ENCODE data around the gene HLA-F.

HLA-F gene

GRCh38 chr6:29749668-29750067 is 26.4 kb downstream of the HLA-F start (continued):
- TF ChIP-seq ZNF280D (tag by site-specific recombination; IDR thresholded peaks at IDR 0.05) (no peak), TSHZ1 (tag by site-specific recombination; IDR thresholded peaks at IDR 0.05; ENCODE audit: borderline replicate concordance) (no peak), BCL11B (tag by site-specific recombination; IDR thresholded peaks at IDR 0.05; ENCODE audit: low read depth) (0 out of 2 replicates have a peak, but pooled peaks have one; percentile 13), ZNF140 (tag by site-specific recombination; IDR thresholded peaks at IDR 0.05) (no peak), ZNF76 (tag by site-specific recombination; IDR thresholded peaks at IDR 0.05; ENCODE audit: borderline replicate concordance, low read depth) (no peak), HIC1 (tag by site-specific recombination; IDR thresholded peaks at IDR 0.05) (no peak)

DNA sequence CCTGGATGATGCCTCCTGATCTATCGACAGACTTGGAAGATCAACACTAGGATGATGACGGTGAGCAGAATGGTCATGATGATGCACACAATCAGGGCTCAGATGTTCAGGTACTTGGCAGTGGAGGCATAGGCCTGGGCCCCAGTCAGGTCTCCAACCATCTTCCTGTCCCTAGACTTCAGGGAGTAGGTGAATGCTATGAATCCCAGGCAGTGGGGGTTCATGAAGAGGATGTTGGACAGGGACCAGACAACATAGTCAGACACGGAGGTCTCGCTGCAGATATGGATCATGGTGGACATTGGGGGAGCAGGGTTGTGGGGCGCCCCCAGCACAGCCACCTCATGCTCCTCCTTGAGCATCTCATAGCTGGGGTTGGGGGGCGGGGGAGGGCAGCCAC is 27.5 kb downstream of the HLA-F start:
- CTCF ChIA-PET, result interaction anchor here (0.6 to 8.9 kb wide), 9 partner anchors 16 to 418 kb away, joined by 3 to 127 read pairs (median 7); partner anchors contain the start of gene MOG

GRCh38 chr6:29751480-29751879 is 28.2 kb downstream of the HLA-F start:
- no peaks in the 10 kb centered on the region for H3K9me3 ChIP-seq (ENCODE audit: control insufficient read depth, insufficient read depth, low read depth, low read length)
- CTCF ChIA-PET, result interaction anchor here (0.6 to 8.9 kb wide), 8 partner anchors 17 to 417 kb away, joined by 3 to 127 read pairs (median 4); partner anchors contain the start of gene MOG
- H3K4me3 ChIP-seq (ENCODE audit: low read depth, low read length), result no peak overlapping the region
- POLR2A ChIA-PET, result interaction anchor here (0.8 kb wide), 1 partner anchor 9 kb away, joined by 3 read pairs; no protein-coding TSS in a partner anchor
- H3K4me1 ChIP-seq (ENCODE audit: control insufficient read depth, insufficient read depth, low read length), result peaks cover 5% of the 10 kb centered on the region; the same call in 1 of the 2 replicates
- H3K27ac ChIP-seq (ENCODE audit: extremely low read depth, low read depth, low read length), result no peak overlapping the region
- peaks cover 0 to 3% of the 10 kb centered on the region in 2 experiments; a peak in 1 of 3 replicates for H3K36me3 ChIP-seq (ENCODE audit: control insufficient read depth in 2 of 2, insufficient read depth in 1 of 2, low read length in 2 of 2)
- no peak for TF ChIP-seq ZNF707 (tag by site-specific recombination; IDR thresholded peaks at IDR 0.05)
- no peak for TF ChIP-seq ZNF10 (tag by site-specific recombination; IDR thresholded peaks at IDR 0.05)
- TF ChIP-seq TCF7L2 (IDR thresholded peaks at IDR 0.05; ENCODE audit: borderline replicate concordance, low read depth, low read length), result no peak
- no peak for TF ChIP-seq ZNF214 (tag by site-specific recombination; IDR thresholded peaks at IDR 0.05; ENCODE audit: borderline replicate concordance)
- TF ChIP-seq, protein P1, sequence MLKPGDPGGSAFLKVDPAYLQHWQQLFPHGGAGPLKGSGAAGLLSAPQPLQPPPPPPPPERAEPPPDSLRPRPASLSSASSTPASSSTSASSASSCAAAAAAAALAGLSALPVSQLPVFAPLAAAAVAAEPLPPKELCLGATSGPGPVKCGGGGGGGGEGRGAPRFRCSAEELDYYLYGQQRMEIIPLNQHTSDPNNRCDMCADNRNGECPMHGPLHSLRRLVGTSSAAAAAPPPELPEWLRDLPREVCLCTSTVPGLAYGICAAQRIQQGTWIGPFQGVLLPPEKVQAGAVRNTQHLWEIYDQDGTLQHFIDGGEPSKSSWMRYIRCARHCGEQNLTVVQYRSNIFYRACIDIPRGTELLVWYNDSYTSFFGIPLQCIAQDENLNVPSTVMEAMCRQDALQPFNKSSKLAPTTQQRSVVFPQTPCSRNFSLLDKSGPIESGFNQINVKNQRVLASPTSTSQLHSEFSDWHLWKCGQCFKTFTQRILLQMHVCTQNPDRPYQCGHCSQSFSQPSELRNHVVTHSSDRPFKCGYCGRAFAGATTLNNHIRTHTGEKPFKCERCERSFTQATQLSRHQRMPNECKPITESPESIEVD (tag by site-specific recombination; IDR thresholded peaks at IDR 0.05), result no peak
- TF ChIP-seq ZNF202 (tag by site-specific recombination; IDR thresholded peaks at IDR 0.05; ENCODE audit: borderline replicate concordance), result no peak
- TF ChIP-seq ZFP41 (tag by site-specific recombination; IDR thresholded peaks at IDR 0.05; ENCODE audit: borderline replicate concordance), result no peak
- TF ChIP-seq ZNF18 (tag by site-specific recombination; IDR thresholded peaks at IDR 0.05), result no peak

More for the DNA sequence above, 27.5 kb downstream of the HLA-F start:
- POLR2A ChIA-PET, result no interaction called here
- Histone ChIP-seq H3K4me3 (ENCODE audit: low read depth, low read length) (no peak overlapping the region), H3K9me3 (ENCODE audit: control insufficient read depth, insufficient read depth, low read depth, low read length) (no peaks in the 10 kb centered on the region), H3K27ac (ENCODE audit: extremely low read depth, low read depth, low read length) (no peak overlapping the region), H3K36me3 (ENCODE audit: control insufficient read depth in 2 of 2, insufficient read depth in 1 of 2, low read length in 2 of 2) (peaks cover 5% of the 10 kb centered on the region in 2 experiments; a peak in 2 of 3 replicates), H3K4me1 (ENCODE audit: control insufficient read depth, insufficient read depth, low read length) (peaks cover 5% of the 10 kb centered on the region; the same call in 1 of the 2 replicates)
- TF ChIP-seq KLF10 (tag by site-specific recombination; IDR thresholded peaks at IDR 0.05) (no peak), SP2 (tag by site-specific recombination; IDR thresholded peaks at IDR 0.05) (no peak), ZNF660 (tag by site-specific recombination; IDR thresholded peaks at IDR 0.05) (no peak), ZNF843 (tag by site-specific recombination; IDR thresholded peaks at IDR 0.05) (no peak), ZNF416 (tag by site-specific recombination; IDR thresholded peaks at IDR 0.05) (no peak), ZNF501 (tag by site-specific recombination; IDR thresholded peaks at IDR 0.05) (no peak), MYNN (tag by site-specific recombination; IDR thresholded peaks at IDR 0.05; ENCODE audit: borderline replicate concordance) (no peak)
